ENCODE results near the gene TRIB2.

TRIB2 gene

GRCh38 chr2:12697617-12698016, 19.1 kb upstream of the TRIB2 start:
- no peak for DNase-seq

- no peak for DNase-seq
These were observed 15.7 kb upstream of the TRIB2 start for GRCh38 chr2:12700989-12701388.

GRCh38 chr2:12701786-12702167, 15.0 kb upstream of the TRIB2 start:
- no peak for DNase-seq

- DNase-seq = peak in 15 of 51 donors; percentile 5 to 60 (median 32)
These were observed 14.3 kb upstream of the TRIB2 start for GRCh38 chr2:12702168-12703121.

- DNase-seq = no peak
These were observed 12.4 kb upstream of the TRIB2 start for GRCh38 chr2:12704378-12704777.

- DNase-seq = no peak
These were observed 11.5 kb upstream of the TRIB2 start for GRCh38 chr2:12705230-12705629.

GRCh38 chr2:12705742-12706141, 11.0 kb upstream of the TRIB2 start:
- no peak for DNase-seq

GRCh38 chr2:12708508-12709206, 8.1 kb upstream of the TRIB2 start:
- DNase-seq = no peak

- DNase-seq = no peak
These were observed 7.6 kb upstream of the TRIB2 start for GRCh38 chr2:12709207-12709522.

- no peak for DNase-seq
These were observed 6.4 kb upstream of the TRIB2 start for GRCh38 chr2:12710301-12710700.

- no peak for DNase-seq
These were observed 5.4 kb upstream of the TRIB2 start for GRCh38 chr2:12711339-12711738.

- no peak for DNase-seq
These were observed 3.9 kb upstream of the TRIB2 start for GRCh38 chr2:12712881-12713280.

- DNase-seq = peak in 1 of 51 donors; percentile 28
These were observed 2.1 kb upstream of the TRIB2 start for GRCh38 chr2:12714391-12715221.

- peak in 2 of 51 donors; percentile 19 to 28 for DNase-seq
These were observed 1.3 kb upstream of the TRIB2 start for GRCh38 chr2:12715258-12716031.

GRCh38 chr2:12716032-12716281, 779 bp upstream of the TRIB2 start:
- peak in 36 of 51 donors; percentile 5 to 82 (median 55) for DNase-seq

- DNase-seq = peak in 24 of 51 donors; percentile 29 to 75 (median 52)
These were observed 667 bp downstream of the TRIB2 start for GRCh38 chr2:12717191-12718014.

GRCh38 chr2:12718015-12718671, 1.4 kb downstream of the TRIB2 start:
- peak in 7 of 51 donors; percentile 24 to 63 (median 52) for DNase-seq

- no peak for DNase-seq
These were observed 2.1 kb downstream of the TRIB2 start for GRCh38 chr2:12718711-12719399.

Data from hypothalamus (tissue), 51 donors.